ENCODE results near the gene LAMC1. TPM values are rescaled to one million over a fixed set of nuclear protein-coding genes. Genes with fewer than 3 reads are reported as not detected.
"Not testable (repeated sequence)": the region's sequence is repeated elsewhere in the genome, so short reads cannot be mapped to it uniquely, and the experiment has no call there.

LAMC1 gene
- polyA plus RNA-seq, 1 donor from 2014 or later = 5.5 TPM

GRCh38 chr1:183043872-183044854, 20.9 kb downstream of the LAMC1 start:
- Mint-ChIP-seq H3K27ac (no peak overlapping the region), H3K9me3 (no peaks in the 10 kb centered on the region), H3K27me3 (peaks cover 12% of the 10 kb centered on the region), H3K4me1 (peaks cover 26 to 53% (median 27%) of the 10 kb centered on the region in 3 donors), H3K36me3 (peaks cover 6% of the 10 kb centered on the region), H3K4me3 (peak overlapping the region in 1 of 4 donors; percentile 18)

GRCh38 chr1:183044893-183045649, 21.9 kb downstream of the LAMC1 start:
- Mint-ChIP-seq H3K4me3 (no peak overlapping the region), H3K9me3 (no peaks in the 10 kb centered on the region), H3K27ac (no peak overlapping the region), H3K4me1 (peaks cover 24 to 54% (median 27%) of the 10 kb centered on the region in 3 donors), H3K36me3 (peaks cover 6% of the 10 kb centered on the region), H3K27me3 (peaks cover 7% of the 10 kb centered on the region)

- Mint-ChIP-seq H3K27ac (peak overlapping the region in 2 of 3 donors; percentile 1 to 33), H3K9me3 (no peaks in the 10 kb centered on the region), H3K4me1 (peaks cover 20 to 45% (median 24%) of the 10 kb centered on the region in 3 donors), H3K4me3 (peak overlapping the region in 2 of 4 donors; percentile 31 to 87), H3K27me3 (peaks cover 8% of the 10 kb centered on the region), H3K36me3 (peaks cover 10% of the 10 kb centered on the region)
Observed at GRCh38 chr1:183048087-183049085, 25.2 kb downstream of the LAMC1 start.

GRCh38 chr1:183051546-183051945, 28.3 kb downstream of the LAMC1 start:
- peaks cover 10% of the 10 kb centered on the region for H3K27me3 Mint-ChIP-seq
- H3K36me3 Mint-ChIP-seq = peaks cover 4% of the 10 kb centered on the region
- peaks cover 16 to 24% (median 21%) of the 10 kb centered on the region in 3 donors for H3K4me1 Mint-ChIP-seq
- no peak overlapping the region for H3K27ac Mint-ChIP-seq
- no peaks in the 10 kb centered on the region for H3K9me3 Mint-ChIP-seq
- peak overlapping the region in 1 of 4 donors; percentile 38 for H3K4me3 Mint-ChIP-seq

DNA sequence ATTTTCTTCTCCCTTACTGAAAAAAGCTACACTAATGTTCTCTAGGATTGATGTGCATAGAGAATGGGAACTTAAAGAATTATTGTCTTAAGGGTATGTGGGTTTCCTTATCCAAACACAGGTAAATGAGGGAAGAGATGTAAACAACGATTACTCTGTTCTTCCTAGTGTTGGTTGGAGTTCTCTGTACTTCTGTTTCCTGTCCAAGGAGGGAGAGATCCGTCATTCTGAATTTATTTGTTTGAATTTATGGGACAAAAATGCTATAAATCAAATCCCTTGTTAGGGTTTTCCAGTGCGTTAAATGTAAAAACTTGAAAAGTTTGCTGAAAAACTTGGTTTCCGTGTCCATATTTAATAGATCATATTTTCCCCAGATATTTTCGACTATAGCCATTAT, 29.6 kb downstream of the LAMC1 start:
- no peaks in the 10 kb centered on the region for H3K9me3 Mint-ChIP-seq
- H3K27ac Mint-ChIP-seq = no peak overlapping the region
- no peak overlapping the region for H3K4me3 Mint-ChIP-seq
- H3K27me3 Mint-ChIP-seq = peaks cover 10% of the 10 kb centered on the region
- H3K36me3 Mint-ChIP-seq = peaks cover 4% of the 10 kb centered on the region
- peaks cover 16 to 24% (median 21%) of the 10 kb centered on the region in 3 donors for H3K4me1 Mint-ChIP-seq

DNA sequence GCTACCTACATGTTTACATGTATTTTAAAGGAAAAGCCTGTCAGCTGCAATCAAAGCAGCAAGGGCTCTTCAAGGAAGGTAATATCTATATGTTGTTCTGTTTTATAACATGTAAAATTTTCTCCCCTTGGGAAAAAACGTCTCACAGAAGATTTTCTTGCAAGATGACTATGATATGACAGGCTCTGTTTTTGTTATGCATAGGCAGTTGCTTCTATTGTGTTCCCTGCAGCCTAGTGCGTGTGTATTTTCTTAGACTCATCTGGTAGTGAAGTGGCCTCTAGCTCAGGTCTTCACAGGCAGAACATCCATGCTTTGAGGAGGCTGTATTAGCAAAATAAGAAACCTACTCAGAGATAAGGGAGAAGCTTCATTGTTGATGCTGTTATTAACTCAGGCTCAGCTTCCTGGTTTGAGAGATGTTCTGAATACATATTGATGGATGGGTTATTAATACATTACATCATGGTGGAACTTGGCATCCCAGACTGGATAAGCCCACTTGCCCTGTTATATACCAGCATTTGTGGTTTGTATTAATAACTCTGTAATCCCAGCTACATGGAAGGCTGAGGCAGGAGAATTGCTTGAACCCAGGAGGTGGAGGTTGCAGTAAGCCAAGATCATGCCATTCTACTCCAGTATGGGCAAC, 35.8 kb downstream of the LAMC1 start:
- peaks cover 2% of the 10 kb centered on the region for H3K27me3 Mint-ChIP-seq
- no peaks in the 10 kb centered on the region for H3K9me3 Mint-ChIP-seq
- no peak overlapping the region for H3K4me3 Mint-ChIP-seq
- no peaks in the 10 kb centered on the region for H3K36me3 Mint-ChIP-seq
- H3K27ac Mint-ChIP-seq = no peak overlapping the region
- no peaks in the 10 kb centered on the region for H3K4me1 Mint-ChIP-seq

DNA sequence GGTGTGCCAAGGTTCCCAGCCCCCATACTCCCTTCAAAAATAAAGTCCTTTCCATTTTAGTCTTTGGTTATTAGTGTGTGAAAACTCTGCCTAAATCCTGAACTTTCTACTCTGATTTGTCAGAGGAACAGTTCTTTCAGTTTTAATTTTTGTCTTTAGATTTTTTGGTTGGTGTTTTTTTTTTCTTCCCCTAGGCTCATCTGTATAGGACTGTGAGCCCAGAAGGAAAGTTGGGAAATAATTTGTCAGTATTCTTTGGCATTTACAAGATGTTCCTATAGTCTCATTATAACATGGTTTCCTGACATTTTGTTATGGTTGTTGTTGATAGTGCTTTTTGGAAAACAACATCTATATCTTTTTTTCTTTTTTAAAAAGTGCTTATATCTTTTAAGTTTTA, 38.0 kb downstream of the LAMC1 start:
- Mint-ChIP-seq H3K27ac (no peak overlapping the region), H3K27me3 (peaks cover under 1% of the 10 kb centered on the region), H3K36me3 (no peaks in the 10 kb centered on the region), H3K4me1 (no peaks in the 10 kb centered on the region), H3K4me3 (no peak overlapping the region), H3K9me3 (peaks cover 2 to 5% (median 3%) of the 10 kb centered on the region in 3 donors)

GRCh38 chr1:183063349-183063748, 40.1 kb downstream of the LAMC1 start:
- Mint-ChIP-seq H3K27ac (no peak overlapping the region), H3K27me3 (no peaks in the 10 kb centered on the region), H3K36me3 (peaks cover 5% of the 10 kb centered on the region), H3K4me3 (no peak overlapping the region), H3K9me3 (peaks cover 2 to 5% (median 3%) of the 10 kb centered on the region in 3 donors), H3K4me1 (no peaks in the 10 kb centered on the region)

GRCh38 chr1:183065168-183065706, 42.0 kb downstream of the LAMC1 start:
- H3K4me3 Mint-ChIP-seq = no peak overlapping the region
- peaks cover 2 to 5% (median 3%) of the 10 kb centered on the region in 3 donors for H3K9me3 Mint-ChIP-seq
- H3K27me3 Mint-ChIP-seq = no peaks in the 10 kb centered on the region
- peaks cover 6% of the 10 kb centered on the region for H3K36me3 Mint-ChIP-seq
- H3K4me1 Mint-ChIP-seq = peaks cover 2 to 8% (median 3%) of the 10 kb centered on the region in 3 donors
- no peak overlapping the region for H3K27ac Mint-ChIP-seq

DNA sequence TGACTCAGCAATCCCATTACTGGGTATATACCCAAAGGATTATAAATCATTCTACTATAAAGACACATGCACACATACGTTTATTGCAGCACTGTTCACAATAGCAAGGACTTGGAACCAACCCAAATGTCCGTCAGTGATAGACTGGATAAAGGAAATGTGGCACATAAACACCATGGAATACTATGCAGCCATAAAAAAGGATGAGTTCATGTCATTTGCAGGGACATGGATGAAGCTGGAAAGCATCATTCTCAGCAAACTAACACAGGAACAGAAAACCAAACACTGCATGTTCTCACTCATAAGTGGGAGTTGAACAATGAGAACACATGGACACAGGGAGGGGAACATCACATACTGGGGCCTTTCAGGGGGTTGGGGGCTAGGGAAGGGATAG, 43.2 kb downstream of the LAMC1 start:
- not testable (repeated sequence) for H3K9me3 Mint-ChIP-seq, H3K27me3 Mint-ChIP-seq, H3K4me3 Mint-ChIP-seq, H3K36me3 Mint-ChIP-seq, H3K27ac Mint-ChIP-seq
- H3K4me1 Mint-ChIP-seq = peaks cover 11 to 19% (median 13%) of the 10 kb centered on the region in 3 donors

- Mint-ChIP-seq H3K4me3 (no peak overlapping the region), H3K27ac (peak overlapping the region in 1 of 3 donors; percentile 59), H3K4me1 (peaks cover 17 to 24% (median 20%) of the 10 kb centered on the region in 3 donors), H3K36me3 (peaks cover 6% of the 10 kb centered on the region), H3K9me3 (peaks cover 2 to 5% (median 3%) of the 10 kb centered on the region in 3 donors), H3K27me3 (peaks cover 7% of the 10 kb centered on the region)
Observed at GRCh38 chr1:183069562-183070216, 46.5 kb downstream of the LAMC1 start.

DNA sequence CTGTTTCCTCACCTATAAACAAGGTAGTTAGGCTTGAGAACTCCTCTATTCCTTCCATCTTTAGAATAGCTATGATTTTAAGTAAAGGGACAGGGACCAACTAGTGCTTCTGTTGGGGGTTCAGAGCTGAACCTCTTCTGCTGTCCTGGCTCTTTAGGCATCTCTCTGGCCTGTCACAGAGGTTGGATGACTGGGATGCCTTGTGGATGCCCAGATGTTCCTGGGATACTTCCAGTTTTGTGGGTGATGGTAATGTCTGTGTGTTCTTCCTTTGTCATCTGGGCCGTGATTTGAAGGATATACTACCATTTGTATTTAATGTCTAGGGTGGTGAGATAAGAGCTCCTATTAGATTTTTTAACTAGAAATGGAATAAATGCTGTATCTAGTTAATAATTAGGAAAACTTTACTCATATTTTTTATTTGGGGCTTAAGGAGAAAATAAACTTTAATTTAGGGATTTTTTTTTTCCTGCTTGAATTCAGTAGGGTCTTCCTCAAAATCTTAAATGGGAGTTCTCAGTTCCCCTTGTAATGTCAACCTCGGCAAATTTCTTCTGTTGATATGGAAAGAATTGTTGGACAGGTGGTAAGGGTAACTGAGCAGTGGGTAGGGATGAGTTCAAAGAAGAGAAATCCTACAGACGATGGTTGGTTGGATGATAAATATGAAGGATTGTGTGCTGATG, 47.2 kb downstream of the LAMC1 start:
- Mint-ChIP-seq H3K36me3 (peaks cover 6% of the 10 kb centered on the region), H3K27me3 (peaks cover 7% of the 10 kb centered on the region), H3K27ac (peak overlapping the region in 1 of 3 donors; percentile 47), H3K9me3 (peaks cover 0 to 2% (median 0%) of the 10 kb centered on the region in 3 donors), H3K4me3 (peak overlapping the region in 2 of 4 donors; percentile 67 to 76), H3K4me1 (peaks cover 17 to 24% (median 20%) of the 10 kb centered on the region in 3 donors)
